ENCODE data around the gene MEPCE. TPM values are rescaled to one million over a fixed set of nuclear protein-coding genes. Genes with fewer than 3 reads are reported as not detected.

MEPCE gene
- total and polyA plus RNA-seq, 2 experiments from 2014 or later: 10.0 to 32.6 TPM

- H4K20me1 ChIP-seq (replicated peaks; ENCODE audit: insufficient read depth): peaks cover 3% of the 10 kb centered on the region; the same call in 1 of the 2 replicates
- peak overlapping the region; percentile 83; the same call in 1 of the 2 replicates for H3K27ac ChIP-seq (ENCODE audit: low read depth)
- H3K4me1 ChIP-seq (ENCODE audit: insufficient read depth): peaks cover 29% of the 10 kb centered on the region; the same call in 1 of the 2 replicates
- no peak overlapping the region for H3K4me3 ChIP-seq
- H3K9me2 ChIP-seq (ENCODE audit: insufficient read depth): no peaks in the 10 kb centered on the region
- Mint-ChIP-seq H3K27ac (0 out of 2 replicates have a peak overlapping the region, but pooled peaks have one; percentile 61), H3K36me3 (ENCODE audit: low read depth) (peaks cover 56% of the 10 kb centered on the region), H3K4me1 (peaks cover 48% of the 10 kb centered on the region), H3K9me3 (peaks cover 12% of the 10 kb centered on the region), H3K27me3 (ENCODE audit: insufficient read depth, low read depth, poor library complexity) (peaks cover 38% of the 10 kb centered on the region), H3K4me3 (peak overlapping the region; percentile 93; the same call in 2 of the 3 replicates)
- H2AFZ ChIP-seq: no peak overlapping the region
- H3K4me2 ChIP-seq: 0 out of 2 replicates have a peak overlapping the region, but pooled peaks have one; percentile 79
- DNase-seq (ENCODE audit: low spot score) (no peak), ATAC-seq (no peak)
- TF ChIP-seq STAT1 (IDR thresholded peaks at IDR 0.05; ENCODE audit: unreplicated experiment) (no peak), CREB1 (CRISPR knock-in tag; IDR thresholded peaks at IDR 0.05; ENCODE audit: low read depth) (no peak), ZNF114 (CRISPR knock-in tag; IDR thresholded peaks at IDR 0.05) (no peak), JUNB (IDR thresholded peaks at IDR 0.05; ENCODE audit: unreplicated experiment) (no peak)
- H3F3A ChIP-seq (replicated peaks; ENCODE audit: low read depth): peaks cover 39% of the 10 kb centered on the region
- peaks cover 9% of the 10 kb centered on the region; the same call in 1 of the 2 replicates for H3K36me3 ChIP-seq (ENCODE audit: insufficient read depth)
- no peaks in the 10 kb centered on the region for H3K27me3 ChIP-seq (ENCODE audit: insufficient read depth)
- peaks cover 44% of the 10 kb centered on the region for H3K79me2 ChIP-seq (replicated peaks; ENCODE audit: insufficient read depth)
These were observed 3.6 kb downstream of the MEPCE start for GRCh38 chr7:100433276-100433591.

DNA sequence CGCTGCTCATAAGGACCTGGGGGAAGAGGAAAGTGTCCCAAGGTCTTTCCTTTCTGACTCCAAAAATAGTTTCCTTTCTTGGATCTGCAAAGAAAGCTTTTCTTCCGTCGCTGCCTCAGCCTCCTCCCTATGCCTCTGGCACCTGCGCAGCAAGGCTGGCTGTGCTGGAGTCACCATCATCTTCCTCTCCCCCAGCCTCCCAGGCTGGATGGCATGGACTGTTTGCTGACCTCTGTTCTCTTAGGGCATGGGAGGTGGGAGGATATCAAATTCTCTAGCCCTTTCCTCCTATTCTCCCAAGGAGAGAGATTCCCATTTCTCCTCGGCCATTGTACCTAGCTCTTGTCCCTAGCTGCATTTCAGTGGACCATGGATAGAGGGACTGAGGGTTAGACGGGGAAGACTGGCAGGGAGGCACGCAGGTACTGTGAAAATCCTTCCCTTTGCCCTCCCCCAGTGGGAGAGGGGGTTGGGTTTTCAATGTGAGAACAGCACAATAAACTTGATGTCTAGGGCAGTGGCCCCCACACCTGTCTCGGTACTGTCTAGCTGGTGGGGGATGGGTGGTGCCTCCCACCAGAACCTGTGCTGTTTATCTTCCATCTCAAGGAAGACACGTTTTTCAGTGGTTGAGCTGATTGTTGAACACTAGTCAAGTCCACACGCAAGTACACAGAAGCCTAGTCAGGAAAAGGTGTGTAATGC lies 4.1 kb downstream of the MEPCE start:
- Histone ChIP-seq H3K4me3 (no peak overlapping the region), H3F3A (replicated peaks; ENCODE audit: low read depth) (peaks cover 39% of the 10 kb centered on the region), H3K36me3 (ENCODE audit: insufficient read depth) (peaks cover 9% of the 10 kb centered on the region; the same call in 1 of the 2 replicates), H3K79me2 (replicated peaks; ENCODE audit: insufficient read depth) (peaks cover 44% of the 10 kb centered on the region), H3K4me1 (ENCODE audit: insufficient read depth) (peaks cover 29% of the 10 kb centered on the region; the same call in 1 of the 2 replicates), H4K20me1 (replicated peaks; ENCODE audit: insufficient read depth) (peaks cover 3% of the 10 kb centered on the region; the same call in 1 of the 2 replicates), H3K27ac (ENCODE audit: low read depth) (peak overlapping the region; percentile 83), H3K9me2 (ENCODE audit: insufficient read depth) (no peaks in the 10 kb centered on the region), H3K4me2 (no peak overlapping the region), H3K27me3 (ENCODE audit: insufficient read depth) (no peaks in the 10 kb centered on the region), H2AFZ (no peak overlapping the region)
- DNase-seq (ENCODE audit: low spot score) (no peak), ATAC-seq (no peak)
- Mint-ChIP-seq H3K4me1 (peaks cover 48% of the 10 kb centered on the region), H3K9me3 (peaks cover 7% of the 10 kb centered on the region), H3K27ac (peak overlapping the region; percentile 61; the same call in 1 of the 2 replicates), H3K27me3 (ENCODE audit: insufficient read depth, low read depth, poor library complexity) (peaks cover 33% of the 10 kb centered on the region), H3K36me3 (ENCODE audit: low read depth) (peaks cover 56% of the 10 kb centered on the region), H3K4me3 (peak overlapping the region; percentile 86)
- TF ChIP-seq ZNF331 (CRISPR knock-in tag; IDR thresholded peaks at IDR 0.05; ENCODE audit: low read depth) (no peak), NANOG (IDR thresholded peaks at IDR 0.05; ENCODE audit: borderline replicate concordance) (no peak)

- no peak for ATAC-seq
- TF ChIP-seq, protein P1, sequence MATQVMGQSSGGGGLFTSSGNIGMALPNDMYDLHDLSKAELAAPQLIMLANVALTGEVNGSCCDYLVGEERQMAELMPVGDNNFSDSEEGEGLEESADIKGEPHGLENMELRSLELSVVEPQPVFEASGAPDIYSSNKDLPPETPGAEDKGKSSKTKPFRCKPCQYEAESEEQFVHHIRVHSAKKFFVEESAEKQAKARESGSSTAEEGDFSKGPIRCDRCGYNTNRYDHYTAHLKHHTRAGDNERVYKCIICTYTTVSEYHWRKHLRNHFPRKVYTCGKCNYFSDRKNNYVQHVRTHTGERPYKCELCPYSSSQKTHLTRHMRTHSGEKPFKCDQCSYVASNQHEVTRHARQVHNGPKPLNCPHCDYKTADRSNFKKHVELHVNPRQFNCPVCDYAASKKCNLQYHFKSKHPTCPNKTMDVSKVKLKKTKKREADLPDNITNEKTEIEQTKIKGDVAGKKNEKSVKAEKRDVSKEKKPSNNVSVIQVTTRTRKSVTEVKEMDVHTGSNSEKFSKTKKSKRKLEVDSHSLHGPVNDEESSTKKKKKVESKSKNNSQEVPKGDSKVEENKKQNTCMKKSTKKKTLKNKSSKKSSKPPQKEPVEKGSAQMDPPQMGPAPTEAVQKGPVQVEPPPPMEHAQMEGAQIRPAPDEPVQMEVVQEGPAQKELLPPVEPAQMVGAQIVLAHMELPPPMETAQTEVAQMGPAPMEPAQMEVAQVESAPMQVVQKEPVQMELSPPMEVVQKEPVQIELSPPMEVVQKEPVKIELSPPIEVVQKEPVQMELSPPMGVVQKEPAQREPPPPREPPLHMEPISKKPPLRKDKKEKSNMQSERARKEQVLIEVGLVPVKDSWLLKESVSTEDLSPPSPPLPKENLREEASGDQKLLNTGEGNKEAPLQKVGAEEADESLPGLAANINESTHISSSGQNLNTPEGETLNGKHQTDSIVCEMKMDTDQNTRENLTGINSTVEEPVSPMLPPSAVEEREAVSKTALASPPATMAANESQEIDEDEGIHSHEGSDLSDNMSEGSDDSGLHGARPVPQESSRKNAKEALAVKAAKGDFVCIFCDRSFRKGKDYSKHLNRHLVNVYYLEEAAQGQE (IDR thresholded peaks at IDR 0.05; ENCODE audit: unreplicated experiment): no peak
- TF ChIP-seq EZH2 (IDR thresholded peaks at IDR 0.05; ENCODE audit: low read depth, unreplicated experiment) (no peak), POLR2AphosphoS5 (IDR thresholded peaks at IDR 0.05; ENCODE audit: low read depth) (no peak)
These were observed 4.9 kb downstream of the MEPCE start for GRCh38 chr7:100434297-100435144.

More at GRCh38 chr7:100434297-100435144, 4.9 kb downstream of the MEPCE start:
- peak overlapping the region; percentile 70 for H3K4me3 ChIP-seq
- Mint-ChIP-seq H3K27ac (peak overlapping the region; percentile 96), H3K4me1 (peaks cover 48% of the 10 kb centered on the region), H3K36me3 (ENCODE audit: low read depth) (peaks cover 53% of the 10 kb centered on the region), H3K4me3 (peak overlapping the region; percentile 86), H3K9me3 (peaks cover 1% of the 10 kb centered on the region), H3K27me3 (ENCODE audit: insufficient read depth, low read depth, poor library complexity) (peaks cover 26% of the 10 kb centered on the region)
- H3K27ac ChIP-seq (ENCODE audit: low read depth): peak overlapping the region; percentile 83
- H3K79me2 ChIP-seq (replicated peaks; ENCODE audit: insufficient read depth): peaks cover 44% of the 10 kb centered on the region
- H3K27me3 ChIP-seq (ENCODE audit: insufficient read depth): no peaks in the 10 kb centered on the region
- H4K20me1 ChIP-seq (replicated peaks; ENCODE audit: insufficient read depth): peaks cover 3% of the 10 kb centered on the region; the same call in 1 of the 2 replicates
- peaks cover 39% of the 10 kb centered on the region for H3F3A ChIP-seq (replicated peaks; ENCODE audit: low read depth)
- H3K4me1 ChIP-seq (ENCODE audit: insufficient read depth): peaks cover 29% of the 10 kb centered on the region; the same call in 1 of the 2 replicates
- DNase-seq (ENCODE audit: low spot score): no peak
- H2AFZ ChIP-seq: no peak overlapping the region
- H3K36me3 ChIP-seq (ENCODE audit: insufficient read depth): peaks cover 9% of the 10 kb centered on the region; the same call in 1 of the 2 replicates
- H3K4me2 ChIP-seq: peak overlapping the region; percentile 98
- no peaks in the 10 kb centered on the region for H3K9me2 ChIP-seq (ENCODE audit: insufficient read depth)

Measured in GM23338 (cell line).